K562 treated with DMSO at 1 percent for 12 hours (cell line): ENCODE results near the gene GSTA2. TPM values are rescaled to one million over a fixed set of nuclear protein-coding genes. Genes with fewer than 3 reads are reported as not detected.

Source experiments
- total RNA-seq: library from RNA; unstranded; fragments of 300-600 nt; gene quantifications from 2 replicates; pipeline ENCODE4 v1.2.3, GENCODE V29; 2022; ENCODE audit not compliant: insufficient read depth

Gene GSTA2
- not detected in 2 replicates for total RNA-seq

DNA sequence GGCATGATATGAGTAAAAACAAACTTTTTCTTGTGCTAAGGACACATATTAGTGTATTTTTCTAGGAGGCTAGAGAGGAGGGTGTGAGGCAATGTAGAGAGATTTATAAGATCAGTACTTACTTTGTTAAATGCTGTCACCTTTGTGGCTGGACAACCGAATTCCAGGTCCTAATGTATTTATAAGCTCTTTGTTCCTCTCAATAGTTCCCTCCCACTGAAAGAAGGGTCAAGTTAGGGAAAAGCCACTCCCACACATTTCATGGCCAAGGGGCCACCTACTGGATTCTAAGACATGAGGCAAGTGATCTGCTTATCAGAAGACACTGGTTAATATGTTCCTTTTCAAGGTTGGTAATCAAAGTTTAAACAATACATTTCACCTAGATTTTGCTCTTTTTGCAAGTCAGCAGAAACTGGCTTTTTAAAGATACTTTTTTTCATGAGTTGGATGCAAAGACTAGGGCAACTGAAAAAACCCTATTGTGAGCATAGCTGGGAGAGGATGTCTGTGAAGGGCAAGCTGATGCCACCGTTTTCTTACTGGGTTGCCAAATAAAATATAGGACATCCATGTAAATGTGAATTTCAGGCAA is at the start of gene GSTA2:
Gene GSTA2 (minus strand): TSS at position 154 of the 595 bp plus-strand sequence. CDS start 5,528 bp downstream, outside the sequence.

GRCh38 chr6:52803668-52804255 is 40.5 kb upstream of the GSTA2 start, which contains the start of gene GSTA1:
Gene GSTA1, minus strand, starts transcription at chr6:52803816. Its CDS starts 4,549 bp downstream, at chr6:52799267.

Other genes starting within 250 kb of the GSTA2 start
- 3.8 and 15.8 TPM in 2 replicates for gene TRAM2, start 186.4 kb downstream of the GSTA2 start, total RNA-seq
- 11.3 and 15.1 TPM in 2 replicates for gene TMEM14A, start 92.4 kb downstream of the GSTA2 start, total RNA-seq
- not detected in 2 replicates for gene GSTA1, start 40.3 kb upstream of the GSTA2 start, total RNA-seq
- not detected in 2 replicates for gene GSTA5, start 77.3 kb upstream of the GSTA2 start, total RNA-seq
- gene GSTA3, start 146.2 kb upstream of the GSTA2 start, total RNA-seq, result not detected in 2 replicates
- gene GSTA4, start 231.8 kb upstream of the GSTA2 start, total RNA-seq, result 1.5 and 4.3 TPM in 2 replicates